A673 (cell line): Measurements from ENCODE around the gene AMIGO1.

ENCODE experiments used
- CTCF ChIP-seq: fragments of 300-800, 200-600 bp; sonication (generic); conservative IDR thresholded peaks from 2 replicates; pipeline ENCODE4 v1.5.1; 2017; ENCODE audit warnings: low read depth, mild to moderate bottlenecking, antibody characterized with exemption, low read length, moderate library complexity, mixed read lengths
- EZH2 ChIP-seq: fragments of 200-600 bp; sonication (generic); IDR thresholded peaks from 2 replicates; pipeline ENCODE4 v1.6.1; 2017; ENCODE audit warnings: borderline replicate concordance, low read depth, mild to moderate bottlenecking, mixed read lengths, antibody characterized with exemption, low read length; ENCODE audit not compliant: poor library complexity, severe bottlenecking

- TF ChIP-seq CTCF (no peak), EZH2 (no peak)
Measured at GRCh38 chr1:109481646-109482045, 27.9 kb downstream of the AMIGO1 start.
